GM19239 (cell line): Measurements from ENCODE around the gene DNAH14.
"Not testable (repeated sequence)": the region's sequence is repeated elsewhere in the genome, so short reads cannot be mapped to it uniquely, and the experiment has no call there.

Experiments
- DNase-seq: peaks from one replicate; pipeline ENCODE4 v3.0.0; 2011; ENCODE audit warnings: low spot score; ENCODE audit not compliant: insufficient read length
- FAIRE-seq: peaks from 2 replicates; lab custom pipeline; 2011; peaks lifted over from hg19 to GRCh38; lab: Jason Lieb, UNC

DNAH14 gene

GRCh38 chr1:224988042-224988441 lies 58.6 kb downstream of the DNAH14 start:
- DNase-seq (no peak), FAIRE-seq (no peak)

GRCh38 chr1:224989615-224990014 lies 60.1 kb downstream of the DNAH14 start:
- DNase-seq (no peak), FAIRE-seq (no peak)

- not testable (repeated sequence) for DNase-seq, FAIRE-seq
Measured at GRCh38 chr1:224991550-224991949, 62.1 kb downstream of the DNAH14 start.

- FAIRE-seq (no peak), DNase-seq (no peak)
Measured at GRCh38 chr1:224995602-224996001, 66.1 kb downstream of the DNAH14 start.

GRCh38 chr1:224996266-224996665 lies 66.8 kb downstream of the DNAH14 start:
- FAIRE-seq (peak; percentile 37), DNase-seq (no peak)

GRCh38 chr1:224998185-224998584 lies 68.7 kb downstream of the DNAH14 start:
- FAIRE-seq (no peak), DNase-seq (no peak)

- DNase-seq (no peak), FAIRE-seq (no peak)
Measured at GRCh38 chr1:225004396-225004795, 74.9 kb downstream of the DNAH14 start.

- not testable (repeated sequence) for FAIRE-seq, DNase-seq
Measured at GRCh38 chr1:225006352-225006751, 76.9 kb downstream of the DNAH14 start.

GRCh38 chr1:225008050-225008449 lies 78.6 kb downstream of the DNAH14 start:
- FAIRE-seq, DNase-seq: not testable (repeated sequence)

GRCh38 chr1:225021037-225021436 lies 91.6 kb downstream of the DNAH14 start:
- FAIRE-seq = peak; percentile 18

GRCh38 chr1:225026701-225027100 lies 97.2 kb downstream of the DNAH14 start:
- DNase-seq (no peak), FAIRE-seq (no peak)

More at GRCh38 chr1:225021037-225021436, 91.6 kb downstream of the DNAH14 start:
- DNase-seq = no peak

GRCh38 chr1:225036441-225036840 lies 107.0 kb downstream of the DNAH14 start:
- not testable (repeated sequence) for FAIRE-seq

GRCh38 chr1:225042263-225042662 lies 112.8 kb downstream of the DNAH14 start:
- no peak for DNase-seq
- FAIRE-seq = no peak

More at GRCh38 chr1:225036441-225036840, 107.0 kb downstream of the DNAH14 start:
- DNase-seq = not testable (repeated sequence)

- FAIRE-seq (no peak), DNase-seq (no peak)
Measured at GRCh38 chr1:225044258-225044657, 114.8 kb downstream of the DNAH14 start.

GRCh38 chr1:225049594-225049993 lies 120.1 kb downstream of the DNAH14 start:
- no peak for FAIRE-seq
- DNase-seq = no peak

- DNase-seq = no peak
Measured at GRCh38 chr1:225063722-225064121, 134.2 kb downstream of the DNAH14 start.

GRCh38 chr1:225070972-225071371 lies 141.5 kb downstream of the DNAH14 start:
- FAIRE-seq (no peak), DNase-seq (no peak)

More at GRCh38 chr1:225063722-225064121, 134.2 kb downstream of the DNAH14 start:
- no peak for FAIRE-seq

- FAIRE-seq (no peak), DNase-seq (no peak)
Measured at GRCh38 chr1:225097175-225097574, 167.7 kb downstream of the DNAH14 start.

- DNase-seq (no peak), FAIRE-seq (no peak)
Measured at GRCh38 chr1:225111000-225111399, 181.5 kb downstream of the DNAH14 start.

- FAIRE-seq (no peak), DNase-seq (no peak)
Measured at GRCh38 chr1:225113265-225113664, 183.8 kb downstream of the DNAH14 start.

- DNase-seq (no peak), FAIRE-seq (no peak)
Measured at GRCh38 chr1:225114354-225114990, 185.0 kb downstream of the DNAH14 start.

GRCh38 chr1:225119307-225119706 lies 189.8 kb downstream of the DNAH14 start:
- no peak for DNase-seq
- no peak for FAIRE-seq
